Activated CD8-positive, alpha-beta memory T cell treated with anti-CD3 and anti-CD28 coated beads, Interleukin-2, amount 50 U/mL, for 1 hour (primary cell): ENCODE data around the gene PTPRN2.

Experiments
- DNase-seq: peaks from one replicate; pipeline ENCODE4 v3.0.0-alpha.2; 2020; ENCODE audit errors: extremely low read depth

PTPRN2 gene

DNA sequence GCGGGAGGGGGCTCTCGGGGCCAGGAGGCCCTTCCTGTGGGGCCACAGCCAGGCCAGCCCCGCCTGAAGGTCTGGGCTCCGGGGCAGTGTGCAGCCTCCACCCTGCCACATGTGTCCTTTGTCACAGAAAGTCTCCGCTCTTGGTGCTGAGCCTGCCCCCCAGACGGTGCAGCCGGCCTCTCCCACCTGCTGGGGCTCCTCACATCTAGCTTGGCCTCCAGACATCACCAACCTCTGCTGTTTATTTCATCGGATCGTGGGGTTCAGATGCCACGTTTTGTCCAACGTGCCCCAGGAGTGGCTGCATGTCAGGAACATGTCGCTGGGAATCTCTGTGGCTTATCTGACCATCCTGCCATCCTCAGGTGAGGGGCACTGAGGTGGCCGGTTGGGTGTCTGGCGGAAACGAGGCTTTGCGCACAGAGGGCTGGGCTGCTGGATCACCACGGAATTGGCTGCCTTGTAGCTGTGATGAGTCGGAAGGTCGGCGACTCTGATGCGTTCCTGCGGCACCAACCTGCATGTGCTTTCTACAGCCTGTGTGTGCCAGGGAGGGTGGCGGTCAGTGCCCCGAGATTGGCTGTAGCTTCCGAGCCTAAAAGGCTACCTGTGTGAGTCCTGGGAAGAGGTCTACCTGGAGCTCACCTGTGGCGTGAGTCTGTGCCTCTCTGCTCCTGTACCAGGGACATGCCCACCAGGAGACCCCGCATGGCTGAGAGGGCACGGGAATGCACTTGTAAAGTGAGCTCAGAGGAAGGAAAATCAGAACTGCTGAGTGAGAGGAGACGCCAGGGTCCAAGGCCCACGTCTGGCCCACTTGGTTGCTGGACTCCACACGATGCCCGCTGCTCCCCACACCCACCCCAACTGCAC, 934.4 kb downstream of the PTPRN2 start:
- no peak for DNase-seq

DNA sequence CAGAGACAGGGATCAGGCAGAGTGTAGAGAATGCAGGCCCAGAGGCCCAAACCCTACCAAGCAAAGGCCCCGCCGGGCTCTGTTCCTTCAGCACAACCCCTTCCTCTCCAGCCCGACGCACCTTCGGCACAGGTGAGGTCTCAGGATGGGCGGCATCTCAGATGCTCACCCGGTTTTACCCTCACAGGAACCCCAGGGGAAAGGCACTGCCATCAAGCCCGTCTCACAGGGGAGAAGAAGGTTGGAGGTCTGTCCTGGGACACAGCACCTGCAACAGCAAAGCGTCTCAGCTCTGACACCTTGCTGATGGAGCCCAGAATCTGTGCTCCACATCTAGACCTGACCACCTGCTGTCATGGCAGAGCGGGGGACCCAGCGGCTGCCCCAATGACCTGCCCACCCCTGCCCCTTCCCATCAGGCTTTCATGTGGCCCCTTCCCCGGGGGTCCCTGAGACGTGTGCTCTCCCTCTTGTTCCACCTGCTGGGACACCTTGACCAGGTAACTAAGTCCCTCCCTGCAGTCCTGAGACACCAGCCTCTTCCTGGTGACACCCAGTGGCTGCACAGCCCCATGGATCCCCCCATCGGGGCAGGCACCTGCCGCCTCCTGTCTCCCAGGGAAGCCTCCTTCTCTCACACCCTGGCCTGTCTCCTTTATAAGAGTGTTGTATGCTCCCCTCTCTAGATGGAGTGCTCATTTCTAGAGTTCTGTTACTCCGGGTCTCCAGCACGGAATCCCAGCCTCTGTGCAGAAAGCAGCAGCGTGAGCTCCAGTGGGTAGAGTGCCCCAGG, 935.3 kb downstream of the PTPRN2 start:
- DNase-seq: no peak

DNA sequence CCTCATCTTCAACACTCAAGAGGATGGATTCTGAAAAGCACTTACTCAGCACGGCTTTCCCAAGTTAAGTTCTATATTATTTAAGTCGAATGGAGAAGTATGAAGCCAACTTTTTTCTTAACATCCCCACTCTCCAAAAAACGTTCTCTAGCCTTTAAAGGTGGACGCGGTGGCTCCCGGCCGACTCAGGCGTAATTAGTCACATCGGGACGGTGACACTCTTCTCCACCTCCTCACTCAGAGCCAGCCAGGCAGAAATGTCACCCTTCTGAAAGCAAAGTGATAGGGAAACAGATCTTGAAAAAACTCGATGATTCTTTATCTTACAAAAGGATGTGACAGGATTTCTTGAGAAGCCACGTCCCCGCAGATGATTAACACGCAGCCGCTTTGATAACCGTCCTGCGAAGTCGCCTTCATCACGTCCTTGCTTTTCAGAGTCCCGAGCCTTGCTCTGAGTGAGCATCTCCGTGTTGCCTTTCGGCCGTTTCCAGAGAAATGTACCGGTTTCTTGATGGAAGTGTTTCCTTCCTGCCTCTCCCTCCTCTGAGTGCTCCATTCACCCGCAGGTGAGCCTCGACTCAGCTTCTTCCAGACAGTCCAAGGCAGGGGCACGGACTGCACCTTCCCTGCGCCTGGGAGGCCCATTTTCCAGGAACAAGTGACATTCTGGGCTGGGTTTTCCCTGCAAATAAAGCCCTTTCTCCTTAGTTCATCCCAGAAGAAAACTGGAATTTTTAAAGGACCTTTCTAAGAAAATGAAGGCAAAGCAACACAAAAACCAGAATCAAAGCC, 936.1 kb downstream of the PTPRN2 start:
- no peak for DNase-seq

DNA sequence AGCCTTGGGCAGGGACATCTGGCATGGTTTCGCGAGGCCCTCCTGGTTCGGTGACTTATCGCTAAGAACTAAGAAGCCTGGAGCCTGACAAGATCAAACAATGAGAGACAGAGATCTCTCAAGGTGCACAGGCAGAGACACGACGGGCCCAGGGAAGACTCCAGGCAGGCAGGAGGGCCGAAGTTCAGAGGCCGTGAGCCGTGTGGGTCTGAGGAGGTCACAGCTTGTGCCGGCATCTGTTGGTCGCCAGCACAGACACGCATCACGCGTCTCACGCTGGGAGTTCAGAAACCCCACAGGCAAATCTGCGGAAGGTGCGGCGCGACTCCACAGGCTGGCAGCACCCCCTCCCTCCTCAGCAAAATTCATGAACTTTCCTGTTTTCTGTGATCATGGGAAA, 936.8 kb downstream of the PTPRN2 start:
- no peak for DNase-seq

DNA sequence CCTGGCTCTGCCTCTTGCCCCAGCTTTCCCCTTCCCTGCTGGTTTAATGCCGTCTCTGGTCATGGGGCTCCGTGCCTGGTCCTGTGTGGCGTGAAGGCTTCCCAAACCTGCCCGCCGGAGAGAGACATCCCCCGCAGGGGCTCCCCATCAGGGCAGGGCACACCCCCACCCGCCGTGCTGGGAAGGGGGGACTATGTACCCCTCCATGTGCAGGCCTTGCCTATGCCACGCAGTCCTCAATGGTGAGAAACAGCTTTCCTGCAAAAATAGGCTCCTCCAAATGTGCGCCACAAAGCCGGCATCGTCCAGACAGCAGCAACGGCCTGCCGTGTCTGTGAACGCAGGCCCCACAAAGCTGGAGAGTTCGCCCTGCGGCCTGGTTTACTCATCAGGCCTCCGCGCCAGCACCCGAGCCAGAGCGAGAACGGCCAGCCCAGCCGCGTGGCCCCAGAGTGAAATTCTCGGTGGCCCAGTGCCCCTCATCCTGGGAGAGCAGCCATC, 937.4 kb downstream of the PTPRN2 start:
- DNase-seq: no peak

DNA sequence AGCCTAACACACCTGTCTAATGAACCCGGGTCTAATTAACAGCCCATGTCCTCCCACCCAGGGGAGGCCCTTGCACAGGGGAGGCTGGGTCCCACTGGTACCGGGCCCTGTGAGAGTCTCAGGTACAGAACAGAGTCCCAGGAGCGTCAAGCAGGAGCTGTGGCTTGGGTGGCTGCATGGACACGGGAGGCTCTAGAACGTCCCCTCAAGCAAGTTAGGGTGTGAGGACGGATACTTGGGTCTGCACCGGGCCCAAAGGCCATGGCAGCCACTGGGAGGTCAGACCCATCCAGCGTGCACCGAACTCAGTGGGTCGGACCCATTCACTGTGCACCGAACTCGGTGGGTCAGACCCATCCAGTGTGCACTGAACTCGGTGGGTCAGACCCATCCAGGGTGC, 941.1 kb downstream of the PTPRN2 start:
- DNase-seq: no peak

DNA sequence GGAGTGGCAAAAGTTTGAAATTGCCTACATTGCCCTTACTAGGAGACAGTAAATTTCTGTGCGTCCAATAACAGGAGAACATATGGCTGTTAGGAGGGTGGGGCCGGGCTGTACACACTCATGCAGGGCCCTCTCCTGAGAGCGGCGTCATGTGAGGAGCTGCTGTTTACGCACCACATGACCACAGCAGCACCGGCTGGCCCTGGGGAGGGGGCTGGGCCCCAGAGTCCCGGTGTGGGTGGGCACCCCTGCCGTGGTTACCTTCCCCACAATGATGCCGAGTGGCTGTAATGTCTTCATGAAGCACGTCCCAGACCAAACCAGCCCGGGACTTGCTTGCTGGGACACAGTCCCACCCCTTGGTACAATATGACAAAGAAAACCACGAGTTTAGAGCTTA, 942.1 kb downstream of the PTPRN2 start:
- DNase-seq: no peak

DNA sequence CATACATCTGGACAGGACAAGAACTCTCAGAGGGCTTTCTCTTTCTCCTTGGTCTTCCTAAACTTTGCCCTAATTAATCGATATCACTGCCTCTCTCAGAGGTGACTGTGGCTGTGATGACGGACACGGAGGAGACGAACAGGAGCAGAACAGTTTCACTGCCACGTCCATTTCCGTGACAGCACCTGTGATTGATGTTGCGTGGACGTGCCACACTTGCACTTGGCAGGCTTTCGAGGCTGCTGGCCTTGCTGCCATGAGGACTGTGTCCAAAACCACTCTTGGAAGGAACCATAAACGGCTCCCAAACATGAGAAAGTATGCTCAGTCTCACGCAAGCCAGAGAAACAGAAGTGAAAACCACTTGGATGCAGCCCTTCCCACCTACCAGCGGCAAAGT, 942.7 kb downstream of the PTPRN2 start:
- DNase-seq: no peak

DNA sequence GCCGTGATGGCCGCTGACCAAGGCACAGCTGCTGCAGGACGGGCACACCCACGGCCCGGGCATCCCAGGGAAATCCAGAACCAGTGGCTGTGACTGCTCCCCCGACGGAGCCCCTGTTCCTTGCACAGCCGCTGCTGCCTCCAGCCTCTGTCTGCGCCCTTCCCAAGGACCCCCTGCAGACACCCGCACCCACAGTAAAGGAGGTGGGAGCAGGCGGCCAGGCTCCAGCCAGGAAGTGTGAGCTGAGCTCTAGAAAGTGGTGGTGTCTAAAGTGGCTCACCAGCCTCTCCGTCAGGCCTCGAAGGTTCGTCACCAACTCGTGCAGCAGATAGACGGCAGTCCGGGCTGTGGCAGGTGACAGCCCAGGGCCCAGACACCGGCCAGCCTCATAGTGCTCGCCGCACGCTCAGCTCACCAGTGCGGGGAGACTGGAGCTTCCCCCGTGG, 944.1 kb downstream of the PTPRN2 start:
- DNase-seq: no peak

DNA sequence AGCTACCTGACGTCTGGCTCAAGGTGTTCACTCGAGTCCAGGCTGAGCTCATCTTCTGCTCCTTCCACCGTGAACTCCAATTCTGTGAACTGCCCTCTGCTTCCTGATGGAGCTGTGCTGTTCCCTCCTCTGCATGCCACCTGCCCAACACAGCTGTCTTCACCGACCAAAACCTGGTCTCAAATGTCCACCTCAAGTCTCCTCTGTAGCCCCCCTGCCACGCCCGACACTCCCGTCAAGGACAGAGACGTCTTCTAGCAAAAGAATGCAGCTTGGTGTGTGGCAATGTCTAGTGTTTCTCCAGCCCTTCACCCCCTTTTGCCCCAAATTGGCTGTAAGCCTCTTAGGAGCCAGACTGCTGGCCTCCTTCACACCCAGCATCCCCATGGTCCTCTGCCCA, 945.8 kb downstream of the PTPRN2 start:
- no peak for DNase-seq

DNA sequence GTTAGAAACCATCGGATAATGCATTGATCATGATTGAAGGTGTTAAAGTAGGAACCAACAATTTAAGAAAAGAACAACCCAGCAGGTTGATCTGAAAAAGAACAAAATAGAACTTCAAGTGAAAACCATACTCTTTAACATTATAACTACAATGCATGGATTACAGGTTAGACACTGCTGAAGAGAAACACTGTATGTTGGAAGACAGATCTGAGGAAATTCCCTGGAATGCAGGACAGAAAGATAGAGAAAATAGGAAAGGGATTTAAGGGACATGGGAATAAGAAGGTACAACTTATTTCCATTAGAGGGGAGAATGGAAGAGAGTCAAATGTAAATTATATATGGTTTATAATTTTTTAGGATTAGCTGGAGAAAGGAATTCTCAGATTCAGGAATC, 947.5 kb downstream of the PTPRN2 start:
- DNase-seq: no peak

DNA sequence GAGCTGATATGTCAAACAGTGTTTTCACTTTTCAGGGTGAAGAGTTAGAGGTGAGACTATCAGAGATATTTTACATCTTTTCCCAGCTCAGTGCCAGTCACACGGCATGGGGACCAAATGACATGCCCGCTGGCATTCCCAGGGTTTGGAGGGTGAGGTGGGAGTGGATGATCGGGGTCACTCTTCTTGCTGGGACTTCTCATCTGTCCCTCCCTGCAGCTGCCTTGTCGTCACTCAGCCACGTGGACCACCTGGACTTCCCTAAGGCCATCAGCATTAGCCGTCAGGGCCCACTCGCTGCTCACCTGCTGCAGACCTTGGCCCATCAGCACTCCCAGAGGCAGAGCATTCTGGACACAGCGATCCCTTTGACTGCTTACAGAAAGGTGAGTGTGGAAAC, 949.1 kb downstream of the PTPRN2 start:
- DNase-seq: no peak

DNA sequence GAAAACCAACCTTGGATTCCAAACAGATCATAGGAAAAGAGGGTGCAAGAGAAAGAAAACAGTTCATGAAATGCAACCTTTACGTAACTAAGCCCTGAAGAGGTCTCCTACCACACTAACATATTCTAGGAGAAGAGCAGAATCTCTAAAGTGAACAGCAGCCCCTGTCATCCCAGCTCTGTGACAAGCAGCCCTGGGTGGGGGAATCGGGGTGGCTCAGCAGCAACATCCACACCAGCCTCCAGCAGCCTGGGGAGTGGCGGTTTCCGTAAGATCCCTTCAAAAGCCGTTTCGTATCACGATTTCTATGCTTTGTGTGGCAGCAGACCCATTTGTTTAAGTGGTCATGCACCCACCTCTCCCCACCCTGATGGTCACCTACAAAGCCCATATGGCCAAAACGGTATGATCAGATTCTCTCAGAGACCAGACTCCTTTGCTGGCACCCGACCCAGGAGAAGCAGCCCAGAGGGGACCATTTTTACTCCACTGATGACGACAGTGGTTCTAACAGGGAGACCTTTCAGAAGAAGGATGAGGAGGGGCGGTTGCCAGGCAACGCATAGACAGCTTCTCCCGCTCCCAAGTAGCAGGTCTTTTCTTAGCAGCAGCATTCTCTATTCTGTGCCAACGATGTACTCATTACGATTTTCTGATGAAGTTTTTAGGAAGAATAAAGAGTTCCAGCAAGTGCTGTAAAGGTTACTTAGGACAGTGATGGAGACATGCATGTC, 950.2 kb downstream of the PTPRN2 start:
- DNase-seq: no peak

DNA sequence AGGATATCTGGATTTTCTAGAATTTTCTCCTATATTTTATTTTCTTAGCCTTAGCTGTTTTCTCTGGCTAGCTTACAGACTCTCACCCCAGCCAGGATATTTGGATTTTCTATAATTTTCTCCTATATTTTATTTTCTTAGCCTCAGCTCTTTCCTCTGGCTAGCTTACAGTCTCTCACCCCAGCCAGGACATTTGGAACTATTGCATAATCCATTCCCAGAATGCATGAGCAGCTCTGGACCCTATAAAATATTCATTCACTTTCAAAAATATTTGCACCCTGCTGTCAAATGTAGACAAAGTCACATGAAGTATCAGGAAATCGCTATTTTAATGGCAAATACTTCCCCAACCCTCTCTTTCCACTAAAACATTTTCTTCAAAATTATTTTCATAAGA, 952.0 kb downstream of the PTPRN2 start:
- DNase-seq: no peak

DNA sequence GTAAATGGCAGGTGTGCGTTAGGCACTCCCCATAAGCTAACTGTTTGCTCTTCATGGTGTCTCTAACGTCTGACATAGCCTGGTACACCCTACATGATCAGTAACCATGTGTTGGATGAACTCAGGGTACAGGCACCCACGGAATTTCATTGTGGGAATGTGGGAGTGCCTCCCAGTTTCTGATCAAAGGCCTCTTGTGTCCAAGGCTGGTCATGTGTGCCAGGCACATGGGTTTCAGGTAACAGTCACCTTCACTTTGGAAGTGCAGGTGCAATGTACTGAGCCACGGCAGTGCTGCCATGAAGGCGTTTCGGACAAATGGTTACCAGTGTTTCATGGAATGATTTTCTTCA, 952.5 kb downstream of the PTPRN2 start:
- DNase-seq: no peak

DNA sequence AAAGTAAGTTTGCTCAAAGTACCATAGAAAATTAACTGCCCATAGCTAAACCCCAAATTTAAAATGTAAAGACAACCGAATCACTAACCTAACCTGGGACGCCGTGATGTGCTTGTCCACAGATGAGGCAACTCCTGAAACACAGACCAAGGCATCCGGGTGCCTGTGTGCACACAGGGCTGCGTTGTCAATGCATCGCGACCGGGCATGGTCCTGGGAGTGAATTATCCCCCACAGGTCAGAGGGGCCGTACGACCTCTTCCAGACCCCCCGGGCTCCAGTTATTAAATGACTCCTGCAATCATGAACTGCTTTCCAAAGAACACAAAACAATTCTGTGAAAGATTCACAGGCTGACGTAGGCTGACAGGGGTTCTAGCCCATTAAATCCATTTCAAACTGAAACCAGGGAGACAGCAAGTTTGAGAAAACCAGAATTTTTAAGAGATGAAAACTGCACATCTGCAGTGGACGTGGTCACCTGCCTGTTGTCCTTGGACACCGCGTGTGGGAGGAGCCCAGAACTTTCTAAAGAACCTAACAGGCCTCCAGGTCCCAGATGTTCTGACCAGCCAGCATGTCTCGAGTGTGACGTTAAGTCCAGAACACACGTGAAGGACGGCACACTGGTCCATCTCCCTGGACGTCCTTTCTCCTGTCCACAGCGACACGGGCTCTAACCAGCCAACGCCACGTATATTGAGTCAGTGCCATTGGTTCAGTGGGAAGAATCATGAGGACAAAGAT, 953.0 kb downstream of the PTPRN2 start:
- DNase-seq: no peak

DNA sequence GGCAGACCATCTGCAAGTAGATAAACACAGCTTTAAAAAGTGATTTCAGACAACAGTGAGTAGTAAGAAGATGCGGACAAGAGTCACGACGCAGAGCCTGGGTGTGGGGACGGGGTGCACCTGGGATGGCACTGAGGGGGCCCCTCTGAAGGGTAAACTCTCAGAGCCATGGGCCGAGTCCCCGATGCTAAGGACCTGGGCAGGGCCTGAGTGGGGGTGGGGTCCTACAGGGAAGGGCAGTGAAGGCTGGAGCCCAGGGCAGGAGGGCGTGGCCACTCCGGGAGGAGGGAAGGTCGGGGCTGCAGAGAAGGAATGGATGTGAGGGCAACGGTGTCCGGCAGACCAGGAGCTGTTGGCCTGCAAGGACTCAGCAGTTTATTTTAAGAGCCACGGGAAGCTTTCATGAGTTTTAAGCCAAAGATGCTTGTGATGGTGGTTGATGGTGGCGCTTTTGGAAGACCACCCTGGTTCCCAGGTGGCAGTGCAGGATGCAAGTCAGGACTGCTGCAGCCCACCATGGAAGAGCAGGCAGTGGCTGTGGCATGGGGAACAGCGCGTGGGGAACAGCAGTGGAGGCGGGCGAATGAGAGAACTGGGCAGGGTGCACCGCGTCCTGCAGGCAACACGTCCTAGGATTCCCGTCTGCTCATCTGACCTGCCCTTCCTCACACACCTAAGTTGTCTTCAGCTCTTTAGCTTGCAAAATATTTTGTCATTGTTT, 954.0 kb downstream of the PTPRN2 start:
- no peak for DNase-seq

DNA sequence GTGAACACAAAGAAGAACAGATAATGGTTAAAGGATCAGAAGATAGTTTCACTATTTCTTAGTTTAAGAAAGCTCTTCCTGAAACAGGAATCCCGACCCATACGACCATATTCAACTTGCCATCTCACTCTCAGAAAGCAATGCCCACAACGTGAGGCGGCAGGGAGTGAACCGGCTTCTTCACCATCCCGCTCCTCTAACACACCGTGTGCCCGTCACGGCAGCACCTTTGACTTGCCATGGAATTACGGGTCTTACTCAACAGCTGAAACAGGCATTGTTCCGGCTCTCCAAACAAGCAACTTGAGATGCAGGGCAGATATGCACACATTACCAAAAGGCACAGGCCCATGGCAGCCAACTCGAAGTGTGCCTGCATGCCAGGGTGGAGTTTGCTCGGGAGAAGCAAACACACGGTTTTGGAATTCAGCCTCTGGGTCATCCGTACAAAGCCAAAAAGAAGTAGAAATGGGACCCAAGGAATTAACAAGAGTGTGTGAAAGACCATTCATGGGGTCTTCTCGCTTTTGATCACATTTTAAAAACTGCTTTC, 957.2 kb downstream of the PTPRN2 start:
- DNase-seq: no peak

DNA sequence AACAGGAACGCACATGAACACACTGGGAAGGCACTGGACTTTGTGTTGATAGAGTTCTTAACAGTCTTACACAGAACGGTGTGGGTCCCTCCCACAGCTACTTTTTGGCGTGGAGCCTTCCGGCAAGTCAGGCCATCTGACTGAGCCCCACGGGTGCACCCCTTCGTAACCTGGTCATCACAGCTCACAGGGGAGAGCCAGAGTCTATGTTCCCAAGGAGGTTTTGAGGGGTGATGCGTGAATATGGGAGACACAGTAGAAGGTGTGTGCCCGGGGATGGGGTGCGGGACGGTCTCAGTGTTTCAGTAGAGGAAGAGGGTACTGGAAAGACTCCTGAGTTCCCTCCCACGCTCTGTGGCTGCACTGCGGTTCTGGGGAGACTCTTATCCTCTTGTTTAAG, 959.2 kb downstream of the PTPRN2 start:
- DNase-seq: no peak

DNA sequence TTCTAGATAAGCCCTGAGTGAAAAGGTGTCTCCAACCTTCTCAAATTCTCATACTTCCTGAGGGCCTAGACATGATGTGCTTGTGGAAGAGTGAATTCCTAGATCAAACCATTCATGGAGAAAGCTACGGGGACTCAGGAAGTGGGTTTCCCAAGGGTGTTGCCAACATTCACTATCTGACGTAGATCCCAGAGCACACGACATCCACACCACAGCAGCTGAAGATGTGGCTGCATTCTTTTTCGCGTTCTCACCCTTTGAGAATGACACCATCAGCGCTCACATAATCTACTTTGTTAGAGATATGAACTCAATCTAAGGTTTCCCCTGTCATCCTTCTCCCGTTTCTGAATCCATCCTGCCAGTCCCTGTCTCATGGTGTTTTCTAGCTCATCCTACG, 960.0 kb downstream of the PTPRN2 start:
- no peak for DNase-seq
